ENCODE data around the gene ANKRD40.

ANKRD40 gene

GRCh38 chr17:50703162-50703561, 4.6 kb downstream of the ANKRD40 start:
- TF ChIP-seq CTCF (IDR thresholded peaks at IDR 0.05) = no peak

GRCh38 chr17:50699410-50699809, 8.3 kb downstream of the ANKRD40 start:
- no peak for TF ChIP-seq CTCF (IDR thresholded peaks at IDR 0.05)

- TF ChIP-seq CTCF (IDR thresholded peaks at IDR 0.05) = no peak
Measured at GRCh38 chr17:50697663-50698272, 9.9 kb downstream of the ANKRD40 start.

- no peak for TF ChIP-seq CTCF (IDR thresholded peaks at IDR 0.05)
Measured at GRCh38 chr17:50697062-50697461, 10.7 kb downstream of the ANKRD40 start.

GRCh38 chr17:50696365-50696879, 11.3 kb downstream of the ANKRD40 start:
- no peak for TF ChIP-seq CTCF (IDR thresholded peaks at IDR 0.05)

GRCh38 chr17:50693036-50693682, 14.6 kb downstream of the ANKRD40 start:
- TF ChIP-seq CTCF (IDR thresholded peaks at IDR 0.05) = no peak

GRCh38 chr17:50692448-50693035, 15.2 kb downstream of the ANKRD40 start:
- TF ChIP-seq CTCF (IDR thresholded peaks at IDR 0.05) = no peak

Data from LNCAP (cell line).